Ishikawa (cell line): ENCODE results near the gene PRR14L.

Source experiments
- CEBPB ChIP-seq: IDR thresholded peaks from 2 replicates; pipeline ENCODE4 v1.6.1; 2012
- CREB1 ChIP-seq: IDR thresholded peaks from 2 replicates; pipeline ENCODE4 v1.6.1; 2012; ENCODE audit warnings: low read depth
- EGR1 ChIP-seq: IDR thresholded peaks from 2 replicates; pipeline ENCODE4 v1.6.1; 2012
- EP300 ChIP-seq: IDR thresholded peaks from 2 replicates; pipeline ENCODE4 v1.6.1; 2012; ENCODE audit warnings: borderline replicate concordance
- FOXM1 ChIP-seq: IDR thresholded peaks from 2 replicates; pipeline ENCODE4 v1.6.1; 2012; ENCODE audit warnings: low read depth, borderline replicate concordance
- NFIC ChIP-seq: IDR thresholded peaks from 2 replicates; pipeline ENCODE4 v1.6.1; 2012
- RAD21 ChIP-seq: IDR thresholded peaks from 2 replicates; pipeline ENCODE4 v1.6.1; 2012; ENCODE audit warnings: low read depth
- TAF1 ChIP-seq: IDR thresholded peaks from 2 replicates; pipeline ENCODE4 v1.6.1; 2012; ENCODE audit warnings: low read depth, mild to moderate bottlenecking
- TCF12 ChIP-seq: IDR thresholded peaks from 2 replicates; pipeline ENCODE4 v1.6.1; 2012; ENCODE audit warnings: low read depth
- TEAD4 ChIP-seq: IDR thresholded peaks from 2 replicates; pipeline ENCODE4 v1.6.1; 2012
- YY1 ChIP-seq: IDR thresholded peaks from 2 replicates; pipeline ENCODE4 v1.6.1; 2012; ENCODE audit warnings: low read depth
- ZBTB7A ChIP-seq: IDR thresholded peaks from 2 replicates; pipeline ENCODE4 v1.6.1; 2012; ENCODE audit warnings: low read depth
- TF ChIP-seq, protein P1 (sequence below): IDR thresholded peaks from 2 replicates; pipeline ENCODE4 v1.6.1; 2012
- TF ChIP-seq, protein P2 (sequence below): IDR thresholded peaks from 2 replicates; pipeline ENCODE4 v1.6.1; 2012; ENCODE audit warnings: low read depth, mild to moderate bottlenecking
- TF ChIP-seq, protein P3 (sequence below): IDR thresholded peaks from 2 replicates; pipeline ENCODE4 v1.6.1; 2012

Gene PRR14L

DNA sequence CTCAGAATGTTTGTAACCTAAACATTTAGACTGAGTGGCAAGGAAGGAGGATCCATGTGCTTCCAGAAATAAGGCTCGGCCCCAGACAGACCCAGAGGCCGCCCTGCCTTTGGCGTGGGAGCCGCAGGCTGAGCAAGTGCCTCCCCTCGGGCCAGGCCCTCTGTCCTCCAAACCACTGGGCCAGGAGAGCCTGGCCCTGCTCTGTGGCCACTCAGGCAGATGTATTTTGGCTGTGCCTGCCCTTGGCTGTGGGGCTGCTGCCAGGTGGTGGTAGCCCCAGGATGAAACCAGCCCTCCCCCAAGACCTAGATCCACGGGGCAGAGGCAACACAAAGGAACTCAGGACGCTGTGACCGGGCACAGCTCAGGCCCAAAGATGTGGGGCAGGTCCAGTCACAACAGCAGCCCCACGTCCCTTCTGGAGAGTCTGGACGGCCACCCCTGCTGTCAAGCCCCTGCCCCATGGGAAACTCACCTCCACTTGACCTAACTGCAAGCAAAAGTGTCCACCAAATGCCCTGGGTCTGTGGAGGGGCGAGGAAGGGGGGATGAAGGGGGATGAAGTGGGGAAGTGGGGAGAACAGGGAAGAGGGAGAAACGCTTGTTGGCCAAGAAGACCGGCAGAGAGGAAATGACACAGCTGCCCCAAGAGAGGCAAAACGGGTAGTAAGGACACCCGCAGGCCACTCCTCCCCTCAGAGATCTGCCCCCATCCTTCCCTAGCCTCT lies 111.9 kb downstream of the PRR14L start:
- TF ChIP-seq ZBTB7A (no peak), NFIC (no peak), TAF1 (no peak), FOXM1 (no peak), EGR1 (no peak), RAD21 (no peak), YY1 (no peak), CREB1 (no peak), TCF12 (no peak), CEBPB (no peak), TEAD4 (no peak)
- TF ChIP-seq, protein P1, sequence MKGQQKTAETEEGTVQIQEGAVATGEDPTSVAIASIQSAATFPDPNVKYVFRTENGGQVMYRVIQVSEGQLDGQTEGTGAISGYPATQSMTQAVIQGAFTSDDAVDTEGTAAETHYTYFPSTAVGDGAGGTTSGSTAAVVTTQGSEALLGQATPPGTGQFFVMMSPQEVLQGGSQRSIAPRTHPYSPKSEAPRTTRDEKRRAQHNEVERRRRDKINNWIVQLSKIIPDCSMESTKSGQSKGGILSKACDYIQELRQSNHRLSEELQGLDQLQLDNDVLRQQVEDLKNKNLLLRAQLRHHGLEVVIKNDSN: no peak
- TF ChIP-seq, protein P2, sequence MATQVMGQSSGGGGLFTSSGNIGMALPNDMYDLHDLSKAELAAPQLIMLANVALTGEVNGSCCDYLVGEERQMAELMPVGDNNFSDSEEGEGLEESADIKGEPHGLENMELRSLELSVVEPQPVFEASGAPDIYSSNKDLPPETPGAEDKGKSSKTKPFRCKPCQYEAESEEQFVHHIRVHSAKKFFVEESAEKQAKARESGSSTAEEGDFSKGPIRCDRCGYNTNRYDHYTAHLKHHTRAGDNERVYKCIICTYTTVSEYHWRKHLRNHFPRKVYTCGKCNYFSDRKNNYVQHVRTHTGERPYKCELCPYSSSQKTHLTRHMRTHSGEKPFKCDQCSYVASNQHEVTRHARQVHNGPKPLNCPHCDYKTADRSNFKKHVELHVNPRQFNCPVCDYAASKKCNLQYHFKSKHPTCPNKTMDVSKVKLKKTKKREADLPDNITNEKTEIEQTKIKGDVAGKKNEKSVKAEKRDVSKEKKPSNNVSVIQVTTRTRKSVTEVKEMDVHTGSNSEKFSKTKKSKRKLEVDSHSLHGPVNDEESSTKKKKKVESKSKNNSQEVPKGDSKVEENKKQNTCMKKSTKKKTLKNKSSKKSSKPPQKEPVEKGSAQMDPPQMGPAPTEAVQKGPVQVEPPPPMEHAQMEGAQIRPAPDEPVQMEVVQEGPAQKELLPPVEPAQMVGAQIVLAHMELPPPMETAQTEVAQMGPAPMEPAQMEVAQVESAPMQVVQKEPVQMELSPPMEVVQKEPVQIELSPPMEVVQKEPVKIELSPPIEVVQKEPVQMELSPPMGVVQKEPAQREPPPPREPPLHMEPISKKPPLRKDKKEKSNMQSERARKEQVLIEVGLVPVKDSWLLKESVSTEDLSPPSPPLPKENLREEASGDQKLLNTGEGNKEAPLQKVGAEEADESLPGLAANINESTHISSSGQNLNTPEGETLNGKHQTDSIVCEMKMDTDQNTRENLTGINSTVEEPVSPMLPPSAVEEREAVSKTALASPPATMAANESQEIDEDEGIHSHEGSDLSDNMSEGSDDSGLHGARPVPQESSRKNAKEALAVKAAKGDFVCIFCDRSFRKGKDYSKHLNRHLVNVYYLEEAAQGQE: no peak
- TF ChIP-seq, protein P3, sequence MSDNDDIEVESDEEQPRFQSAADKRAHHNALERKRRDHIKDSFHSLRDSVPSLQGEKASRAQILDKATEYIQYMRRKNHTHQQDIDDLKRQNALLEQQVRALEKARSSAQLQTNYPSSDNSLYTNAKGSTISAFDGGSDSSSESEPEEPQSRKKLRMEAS: no peak

DNA sequence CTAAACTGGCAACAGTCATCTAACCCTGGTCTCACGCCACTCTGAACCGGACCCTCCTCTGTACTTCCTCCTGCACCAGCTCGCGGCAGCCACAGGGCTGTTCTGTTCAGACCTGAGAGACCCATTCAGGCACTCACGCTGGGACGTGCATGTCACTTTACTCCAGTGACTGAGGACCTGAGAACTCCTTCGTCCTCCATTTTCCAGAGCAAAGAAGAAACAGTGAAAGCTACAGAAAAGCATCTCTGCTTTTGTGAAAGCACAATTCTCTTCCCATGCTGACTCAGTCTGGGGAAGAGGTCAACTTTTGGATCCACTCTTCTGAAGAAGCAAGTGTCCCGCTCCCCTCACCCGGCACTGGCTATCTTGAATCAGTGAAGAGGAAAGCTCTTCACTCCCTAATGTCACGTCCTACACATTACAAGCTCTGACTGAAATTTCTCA lies 112.5 kb downstream of the PRR14L start:
- TF ChIP-seq, protein P1: no peak
- TF ChIP-seq RAD21 (no peak), NFIC (no peak), CREB1 (no peak), TAF1 (no peak), FOXM1 (no peak), CEBPB (no peak), YY1 (no peak), TEAD4 (no peak), TCF12 (no peak), EP300 (no peak), ZBTB7A (no peak), EGR1 (no peak)
- TF ChIP-seq, protein P3: no peak
- TF ChIP-seq, protein P2: no peak

DNA sequence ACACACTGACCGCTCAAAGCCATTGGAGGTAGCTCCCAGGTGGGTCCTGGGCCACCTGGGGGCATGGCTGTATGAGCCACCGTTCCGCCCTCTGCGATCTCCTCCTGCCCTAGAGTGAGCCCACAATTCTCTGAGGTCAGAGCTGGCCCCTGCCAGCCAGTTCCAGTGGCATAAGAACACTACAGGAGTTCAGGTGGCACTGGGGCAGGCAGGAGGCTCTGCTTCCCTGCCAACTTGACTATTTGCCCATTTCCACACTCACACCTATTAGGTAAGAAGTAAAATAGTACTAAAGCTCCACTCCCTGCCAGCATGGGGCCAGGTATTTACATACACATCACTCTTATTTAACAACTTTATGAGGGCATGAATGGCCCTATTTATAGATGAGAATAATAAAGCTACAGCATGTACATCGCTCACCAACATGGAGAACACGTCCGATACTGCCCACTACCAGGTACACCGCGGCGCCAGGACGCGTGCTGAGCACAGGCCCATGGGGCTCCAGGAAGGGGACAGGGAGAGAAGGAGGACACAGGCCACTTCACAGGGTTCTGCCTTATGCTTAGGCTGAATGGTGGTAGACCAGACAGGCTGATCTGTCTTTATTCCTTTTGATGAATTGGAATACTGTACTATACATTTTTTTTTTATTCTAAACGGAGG lies 114.2 kb downstream of the PRR14L start:
- TF ChIP-seq, protein P2: no peak
- TF ChIP-seq EP300: 0 out of 2 replicates have a peak, but pooled peaks have one; percentile 21
- peak; percentile 75 for TF ChIP-seq NFIC
- peak; percentile 69; the same call in 1 of the 2 replicates for TF ChIP-seq CEBPB
- TF ChIP-seq TEAD4: peak; percentile 67
- TF ChIP-seq, protein P1: no peak
- peak; percentile 60; the same call in 1 of the 2 replicates for TF ChIP-seq TCF12
- no peak for TF ChIP-seq EGR1
